ENCODE data around the gene E4F1. TPM values are rescaled to one million over a fixed set of nuclear protein-coding genes. Genes with fewer than 3 reads are reported as not detected.
"Not testable (repeated sequence)": the region's sequence is repeated elsewhere in the genome, so short reads cannot be mapped to it uniquely, and the experiment has no call there.

Gene E4F1
- total and polyA plus RNA-seq, 2 experiments from 2014 or later, result 15.5 to 19.7 TPM

DNA sequence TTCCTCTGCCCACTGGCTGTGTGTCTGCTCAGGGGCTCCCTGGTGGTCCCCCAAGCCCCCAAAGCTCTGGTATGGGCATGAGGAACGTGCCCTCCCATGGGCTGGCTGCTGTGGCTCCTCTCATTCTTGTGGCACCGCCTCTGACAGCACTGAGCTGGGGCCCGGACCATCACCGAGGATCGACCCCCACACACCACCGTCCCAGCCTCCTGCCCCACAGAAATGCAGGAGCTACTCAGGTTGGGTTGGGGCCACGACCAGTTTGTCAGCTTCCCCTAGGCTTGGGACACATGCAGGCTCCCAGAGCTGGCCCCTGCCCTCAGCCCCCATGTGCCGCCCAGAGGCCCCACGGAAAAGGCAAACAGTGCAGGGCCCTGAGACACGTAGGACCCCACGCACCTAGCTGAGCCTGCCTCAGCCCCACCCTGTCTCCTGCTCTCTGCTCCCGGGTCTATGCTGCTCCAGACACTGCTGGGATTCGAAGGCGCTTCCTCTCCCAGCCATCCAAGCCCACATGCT is 23.7 kb upstream of the E4F1 start:
- H3K4me1 ChIP-seq (ENCODE audit: insufficient read depth), result peaks cover 10% of the 10 kb centered on the region
- TF ChIP-seq, protein P1, sequence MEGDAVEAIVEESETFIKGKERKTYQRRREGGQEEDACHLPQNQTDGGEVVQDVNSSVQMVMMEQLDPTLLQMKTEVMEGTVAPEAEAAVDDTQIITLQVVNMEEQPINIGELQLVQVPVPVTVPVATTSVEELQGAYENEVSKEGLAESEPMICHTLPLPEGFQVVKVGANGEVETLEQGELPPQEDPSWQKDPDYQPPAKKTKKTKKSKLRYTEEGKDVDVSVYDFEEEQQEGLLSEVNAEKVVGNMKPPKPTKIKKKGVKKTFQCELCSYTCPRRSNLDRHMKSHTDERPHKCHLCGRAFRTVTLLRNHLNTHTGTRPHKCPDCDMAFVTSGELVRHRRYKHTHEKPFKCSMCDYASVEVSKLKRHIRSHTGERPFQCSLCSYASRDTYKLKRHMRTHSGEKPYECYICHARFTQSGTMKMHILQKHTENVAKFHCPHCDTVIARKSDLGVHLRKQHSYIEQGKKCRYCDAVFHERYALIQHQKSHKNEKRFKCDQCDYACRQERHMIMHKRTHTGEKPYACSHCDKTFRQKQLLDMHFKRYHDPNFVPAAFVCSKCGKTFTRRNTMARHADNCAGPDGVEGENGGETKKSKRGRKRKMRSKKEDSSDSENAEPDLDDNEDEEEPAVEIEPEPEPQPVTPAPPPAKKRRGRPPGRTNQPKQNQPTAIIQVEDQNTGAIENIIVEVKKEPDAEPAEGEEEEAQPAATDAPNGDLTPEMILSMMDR (IDR thresholded peaks at IDR 0.05; ENCODE audit: poor library complexity), result no peak
- TF ChIP-seq EZH2phosphoT487 (IDR thresholded peaks at IDR 0.05; ENCODE audit: low read depth, severe bottlenecking, unreplicated experiment) (no peak), EZH2 (IDR thresholded peaks at IDR 0.05; ENCODE audit: borderline replicate concordance) (no peak)
- H3K4me2 ChIP-seq, result no peak overlapping the region

DNA sequence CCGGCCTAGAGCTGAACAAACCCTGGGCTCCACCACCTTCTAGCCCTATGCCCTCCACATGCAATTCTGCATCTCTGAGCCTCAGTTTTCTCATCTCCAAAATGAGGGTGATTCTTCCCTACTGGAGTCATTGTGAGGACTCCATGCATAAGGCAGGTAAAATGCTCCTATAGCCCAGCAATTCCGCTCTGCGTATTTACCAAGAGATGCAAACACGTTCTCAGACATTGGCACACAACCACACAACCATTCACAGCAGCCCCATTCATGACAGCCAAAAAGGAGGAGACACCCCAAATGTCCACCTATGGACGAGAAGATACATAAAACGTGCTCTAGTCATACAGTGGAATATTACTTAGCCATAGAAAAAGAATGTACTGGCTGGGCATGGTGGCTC is 23.1 kb upstream of the E4F1 start:
- H3K79me2 ChIP-seq, result no peaks in the 10 kb centered on the region
- no peak for DNase-seq (ENCODE audit: low spot score)
- no peaks in the 10 kb centered on the region for H4K20me1 ChIP-seq (ENCODE audit: insufficient read depth, poor library complexity, severe bottlenecking)
- H3K4me3 ChIP-seq, result no peak overlapping the region
- no peak overlapping the region for H3K27ac ChIP-seq
- no peaks in the 10 kb centered on the region for H3K9me3 ChIP-seq (ENCODE audit: low read depth)
- H3K36me3 ChIP-seq (replicated peaks; ENCODE audit: insufficient read depth, low read depth), result no peaks in the 10 kb centered on the region
- 86% methylated on average over 6 of the region's 6 CpGs for WGBS (ENCODE audit: low lambda C conversion rate, missing lambda C conversion rate)
- H3K27me3 ChIP-seq, result peaks cover 23% of the 10 kb centered on the region
- no peaks in the 10 kb centered on the region for H3K9me2 ChIP-seq (replicated peaks; ENCODE audit: insufficient read depth)
- no peak overlapping the region for H3K4me2 ChIP-seq
- no peak for TF ChIP-seq EZH2 (IDR thresholded peaks at IDR 0.05; ENCODE audit: borderline replicate concordance)
- TF ChIP-seq EZH2phosphoT487 (IDR thresholded peaks at IDR 0.05; ENCODE audit: low read depth, severe bottlenecking, unreplicated experiment), result no peak
- TF ChIP-seq, protein P1 (IDR thresholded peaks at IDR 0.05; ENCODE audit: poor library complexity), result no peak
- H2AFZ ChIP-seq, result no peak overlapping the region
- peaks cover 6% of the 10 kb centered on the region for H3K4me1 ChIP-seq (ENCODE audit: insufficient read depth)

More for the DNA sequence above, 23.7 kb upstream of the E4F1 start:
- Histone ChIP-seq H3K27me3 (peaks cover 23% of the 10 kb centered on the region), H3K4me3 (no peak overlapping the region), H3K79me2 (no peaks in the 10 kb centered on the region), H3K27ac (no peak overlapping the region), H3K9me3 (ENCODE audit: low read depth) (no peaks in the 10 kb centered on the region), H4K20me1 (ENCODE audit: insufficient read depth, poor library complexity, severe bottlenecking) (no peaks in the 10 kb centered on the region), H2AFZ (no peak overlapping the region), H3K36me3 (replicated peaks; ENCODE audit: insufficient read depth, low read depth) (no peaks in the 10 kb centered on the region), H3K9me2 (replicated peaks; ENCODE audit: insufficient read depth) (no peaks in the 10 kb centered on the region)
- no peak for DNase-seq (ENCODE audit: low spot score)
- 76% methylated on average over 14 of the region's 14 CpGs for WGBS (ENCODE audit: low lambda C conversion rate, missing lambda C conversion rate)

DNA sequence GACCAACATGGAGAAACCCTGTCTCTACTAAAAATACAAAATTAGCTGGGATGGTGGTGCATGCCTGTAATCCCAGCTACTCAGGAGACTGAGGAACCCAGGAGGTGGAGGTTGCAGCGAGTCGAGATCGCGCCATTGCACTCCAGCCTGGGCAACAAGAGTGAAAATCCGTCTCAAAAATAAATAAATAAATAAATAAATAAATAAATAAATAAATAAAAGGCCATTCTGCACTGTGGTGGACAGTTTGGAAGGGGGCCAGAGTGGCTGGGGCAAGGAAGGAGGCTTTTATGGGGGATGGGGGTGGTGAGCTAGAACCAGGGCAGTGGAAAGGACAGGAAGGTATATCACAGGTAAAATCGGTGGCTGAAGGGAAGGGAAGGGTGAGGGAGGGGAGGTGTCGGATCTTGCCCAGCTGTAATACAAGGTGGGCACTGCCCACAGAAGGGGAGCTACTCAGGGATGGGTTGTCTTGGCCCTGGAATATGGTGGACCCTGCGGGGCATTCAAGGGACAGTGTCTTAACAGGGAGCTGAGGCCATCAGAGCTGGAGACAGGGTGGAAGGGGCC is 20.2 kb upstream of the E4F1 start:
- H3K4me2 ChIP-seq; H3K27me3 ChIP-seq; H3K4me3 ChIP-seq; H2AFZ ChIP-seq; H3K36me3 ChIP-seq (replicated peaks; ENCODE audit: insufficient read depth, low read depth); H3K9me2 ChIP-seq (replicated peaks; ENCODE audit: insufficient read depth); DNase-seq (ENCODE audit: low spot score); H4K20me1 ChIP-seq (ENCODE audit: insufficient read depth, poor library complexity, severe bottlenecking); H3K27ac ChIP-seq; H3K4me1 ChIP-seq (ENCODE audit: insufficient read depth); H3K9me3 ChIP-seq (ENCODE audit: low read depth): not testable (repeated sequence)
- H3K79me2 ChIP-seq, result peaks cover 12% of the 10 kb centered on the region
- WGBS (ENCODE audit: low lambda C conversion rate, missing lambda C conversion rate), result 98% methylated on average over 7 of the region's 8 CpGs

- Histone ChIP-seq H3K79me2 (peaks cover 12% of the 10 kb centered on the region), H3K4me2 (peak overlapping the region; percentile 75), H3K36me3 (replicated peaks; ENCODE audit: insufficient read depth, low read depth) (no peaks in the 10 kb centered on the region), H3K27me3 (no peaks in the 10 kb centered on the region), H3K9me3 (ENCODE audit: low read depth) (no peaks in the 10 kb centered on the region), H2AFZ (peak overlapping the region; percentile 92), H3K4me1 (ENCODE audit: insufficient read depth) (peaks cover 8% of the 10 kb centered on the region), H3K4me3 (peak overlapping the region; percentile 97), H3K9me2 (replicated peaks; ENCODE audit: insufficient read depth) (no peaks in the 10 kb centered on the region), H3K27ac (peak overlapping the region; percentile 99), H4K20me1 (ENCODE audit: insufficient read depth, poor library complexity, severe bottlenecking) (no peaks in the 10 kb centered on the region)
- 83% methylated on average over 13 of the region's 13 CpGs for WGBS (ENCODE audit: low lambda C conversion rate, missing lambda C conversion rate)
- no peak for TF ChIP-seq EZH2phosphoT487 (IDR thresholded peaks at IDR 0.05; ENCODE audit: low read depth, severe bottlenecking, unreplicated experiment)
- DNase-seq (ENCODE audit: low spot score), result no peak
These were observed 18.8 kb upstream of the E4F1 start for GRCh38 chr16:2204416-2205103.
